Measurements from ENCODE around the gene POU2AF1. TPM values are rescaled to one million over a fixed set of nuclear protein-coding genes. Genes with fewer than 3 reads are reported as not detected.

POU2AF1 gene
- total and polyA plus RNA-seq, 2 experiments from 2014 or later, result not detected

DNA sequence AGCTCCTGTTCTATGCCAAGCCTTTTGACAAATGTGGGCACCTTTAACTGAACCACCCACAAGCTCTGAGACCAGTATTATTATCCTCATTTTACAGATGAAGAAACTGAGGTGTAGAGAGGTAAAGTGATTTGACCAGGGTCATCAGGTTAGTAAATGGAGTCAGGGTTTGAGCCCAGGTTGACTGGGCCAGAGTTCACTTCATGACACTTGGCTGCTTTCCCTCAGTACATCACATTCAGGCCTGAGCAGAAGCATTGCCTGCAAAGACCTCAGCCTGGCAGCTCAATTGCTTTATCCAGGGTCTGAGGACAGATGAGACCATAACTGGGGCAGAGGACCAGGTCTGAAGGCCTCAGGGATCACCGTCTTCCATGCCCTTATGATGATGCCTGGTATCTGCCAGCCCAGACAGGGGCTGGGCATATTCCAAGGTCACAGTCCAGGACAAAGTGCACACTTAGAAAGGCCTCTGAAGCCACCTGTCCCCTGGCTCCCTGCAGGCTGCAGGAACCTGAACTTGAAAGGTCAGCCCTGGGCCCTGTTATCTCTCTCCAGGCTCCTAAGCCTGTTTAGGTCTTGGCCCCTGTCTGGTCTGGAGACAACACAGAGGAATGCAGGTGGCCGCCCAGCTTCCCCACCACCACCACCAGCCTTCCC is 48.7 kb downstream of the POU2AF1 start:
- Mint-ChIP-seq H3K4me3 (no peak overlapping the region), H3K36me3 (ENCODE audit: low read depth) (no peaks in the 10 kb centered on the region), H3K27me3 (ENCODE audit: insufficient read depth, low read depth, poor library complexity) (no peaks in the 10 kb centered on the region), H3K4me1 (no peaks in the 10 kb centered on the region), H3K9me3 (no peaks in the 10 kb centered on the region), H3K27ac (no peak overlapping the region)
- Histone ChIP-seq H4K20me1 (replicated peaks; ENCODE audit: insufficient read depth) (no peaks in the 10 kb centered on the region), H3K4me1 (ENCODE audit: insufficient read depth) (no peaks in the 10 kb centered on the region), H3K4me3 (no peak overlapping the region), H3K79me2 (replicated peaks; ENCODE audit: insufficient read depth) (no peaks in the 10 kb centered on the region), H3K4me2 (no peak overlapping the region), H3F3A (replicated peaks; ENCODE audit: low read depth) (no peaks in the 10 kb centered on the region), H2AFZ (no peak overlapping the region), H3K9me2 (ENCODE audit: insufficient read depth) (no peaks in the 10 kb centered on the region), H3K27me3 (ENCODE audit: insufficient read depth) (no peaks in the 10 kb centered on the region), H3K27ac (ENCODE audit: low read depth) (no peak overlapping the region), H3K36me3 (ENCODE audit: insufficient read depth) (no peaks in the 10 kb centered on the region)
- TF ChIP-seq, protein P1, sequence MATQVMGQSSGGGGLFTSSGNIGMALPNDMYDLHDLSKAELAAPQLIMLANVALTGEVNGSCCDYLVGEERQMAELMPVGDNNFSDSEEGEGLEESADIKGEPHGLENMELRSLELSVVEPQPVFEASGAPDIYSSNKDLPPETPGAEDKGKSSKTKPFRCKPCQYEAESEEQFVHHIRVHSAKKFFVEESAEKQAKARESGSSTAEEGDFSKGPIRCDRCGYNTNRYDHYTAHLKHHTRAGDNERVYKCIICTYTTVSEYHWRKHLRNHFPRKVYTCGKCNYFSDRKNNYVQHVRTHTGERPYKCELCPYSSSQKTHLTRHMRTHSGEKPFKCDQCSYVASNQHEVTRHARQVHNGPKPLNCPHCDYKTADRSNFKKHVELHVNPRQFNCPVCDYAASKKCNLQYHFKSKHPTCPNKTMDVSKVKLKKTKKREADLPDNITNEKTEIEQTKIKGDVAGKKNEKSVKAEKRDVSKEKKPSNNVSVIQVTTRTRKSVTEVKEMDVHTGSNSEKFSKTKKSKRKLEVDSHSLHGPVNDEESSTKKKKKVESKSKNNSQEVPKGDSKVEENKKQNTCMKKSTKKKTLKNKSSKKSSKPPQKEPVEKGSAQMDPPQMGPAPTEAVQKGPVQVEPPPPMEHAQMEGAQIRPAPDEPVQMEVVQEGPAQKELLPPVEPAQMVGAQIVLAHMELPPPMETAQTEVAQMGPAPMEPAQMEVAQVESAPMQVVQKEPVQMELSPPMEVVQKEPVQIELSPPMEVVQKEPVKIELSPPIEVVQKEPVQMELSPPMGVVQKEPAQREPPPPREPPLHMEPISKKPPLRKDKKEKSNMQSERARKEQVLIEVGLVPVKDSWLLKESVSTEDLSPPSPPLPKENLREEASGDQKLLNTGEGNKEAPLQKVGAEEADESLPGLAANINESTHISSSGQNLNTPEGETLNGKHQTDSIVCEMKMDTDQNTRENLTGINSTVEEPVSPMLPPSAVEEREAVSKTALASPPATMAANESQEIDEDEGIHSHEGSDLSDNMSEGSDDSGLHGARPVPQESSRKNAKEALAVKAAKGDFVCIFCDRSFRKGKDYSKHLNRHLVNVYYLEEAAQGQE (IDR thresholded peaks at IDR 0.05; ENCODE audit: unreplicated experiment), result no peak
- no peak for TF ChIP-seq EZH2 (IDR thresholded peaks at IDR 0.05; ENCODE audit: low read depth, unreplicated experiment)
- no peak for TF ChIP-seq JUNB (IDR thresholded peaks at IDR 0.05; ENCODE audit: unreplicated experiment)
- TF ChIP-seq ZNF462 (CRISPR knock-in tag; IDR thresholded peaks at IDR 0.05), result no peak
- TF ChIP-seq EZH2phosphoT487 (IDR thresholded peaks at IDR 0.05; ENCODE audit: unreplicated experiment), result no peak
- no peak for TF ChIP-seq NANOG (IDR thresholded peaks at IDR 0.05; ENCODE audit: borderline replicate concordance)
- no peak for TF ChIP-seq POLR2AphosphoS5 (IDR thresholded peaks at IDR 0.05; ENCODE audit: low read depth)
- TF ChIP-seq CREB1 (CRISPR knock-in tag; IDR thresholded peaks at IDR 0.05; ENCODE audit: low read depth), result no peak
- TF ChIP-seq ZNF114 (CRISPR knock-in tag; IDR thresholded peaks at IDR 0.05), result no peak
- no peak for TF ChIP-seq ZNF331 (CRISPR knock-in tag; IDR thresholded peaks at IDR 0.05; ENCODE audit: low read depth)
- no peak for TF ChIP-seq CTCF (conservative IDR thresholded peaks at IDR 0.05; ENCODE audit: low read depth in 2 of 2)
- ATAC-seq (no peak), DNase-seq (ENCODE audit: low spot score) (no peak)

Data from GM23338 (cell line).